Hepatocyte (in vitro differentiated cells): ENCODE results near the gene FCRL6. TPM values are rescaled to one million over a fixed set of nuclear protein-coding genes. Genes with fewer than 3 reads are reported as not detected.

Experiments used
- DNase-seq: peaks from one replicate; pipeline ENCODE4 v3.0.0-alpha.2; 2016; ENCODE audit warnings: low spot score
- H2AFZ ChIP-seq: fragments of 200-600 bp; sonication (generic); 2 replicates; pipeline ENCODE4 v1.6.0; 2016; ENCODE audit warnings: antibody characterized with exemption, mild to moderate bottlenecking
- H3K27ac ChIP-seq: fragments of 200-600 bp; sonication (generic); 2 replicates; pipeline ENCODE4 v1.5.1; 2016; ENCODE audit warnings: mild to moderate bottlenecking
- H3K27me3 ChIP-seq: fragments of 200-600 bp; sonication (generic); 2 replicates; pipeline ENCODE4 v1.6.1; 2016
- H3K36me3 ChIP-seq: fragments of 200-600 bp; sonication (generic); replicated peaks from 2 replicates; pipeline ENCODE4 v1.5.1; 2016; ENCODE audit warnings: low read depth; ENCODE audit not compliant: insufficient read depth
- H3K4me1 ChIP-seq: fragments of 200-600 bp; sonication (generic); 2 replicates; pipeline ENCODE4 v1.5.1; 2016; ENCODE audit warnings: mild to moderate bottlenecking, moderate library complexity; ENCODE audit not compliant: insufficient read depth
- H3K4me2 ChIP-seq: fragments of 200-600 bp; sonication (generic); 2 replicates; pipeline ENCODE4 v1.6.0; 2016
- H3K4me3 ChIP-seq: fragments of 200-600 bp; sonication (generic); 2 replicates; pipeline ENCODE4 v1.5.1; 2016; ENCODE audit warnings: mild to moderate bottlenecking
- H3K79me2 ChIP-seq: fragments of 200-600 bp; sonication (generic); 2 replicates; pipeline ENCODE4 v1.6.0; 2017; ENCODE audit warnings: mild to moderate bottlenecking
- H3K9me2 ChIP-seq: fragments of 200-600 bp; sonication (generic); replicated peaks from 2 replicates; pipeline ENCODE4 v1.6.0; 2017; ENCODE audit warnings: mild to moderate bottlenecking; ENCODE audit not compliant: insufficient read depth
- H3K9me3 ChIP-seq: fragments of 200-600 bp; sonication (generic); 2 replicates; pipeline ENCODE4 v1.5.1; 2016; ENCODE audit warnings: low read depth, mild to moderate bottlenecking
- H4K20me1 ChIP-seq: fragments of 200-600 bp; sonication (generic); 2 replicates; pipeline ENCODE4 v1.6.0; 2016; ENCODE audit warnings: mild to moderate bottlenecking; ENCODE audit not compliant: insufficient read depth, poor library complexity, severe bottlenecking
- EZH2 ChIP-seq: fragments of 200-600 bp; sonication (generic); IDR thresholded peaks from 2 replicates; pipeline ENCODE4 v1.6.1; 2016; ENCODE audit warnings: antibody characterized with exemption, mild to moderate bottlenecking, borderline replicate concordance
- EZH2phosphoT487 ChIP-seq: fragments of 200-600 bp; sonication (generic); IDR thresholded peaks from one replicate; pipeline ENCODE4 v1.6.1; 2018; ENCODE audit warnings: antibody characterized with exemption, mild to moderate bottlenecking, low read depth, moderate library complexity; ENCODE audit not compliant: unreplicated experiment, severe bottlenecking
- WGBS: methylation state at CpG from one replicate; pipeline ENCODE4 v1.1.6; 2016; ENCODE audit warnings: low lambda C conversion rate; ENCODE audit errors: missing lambda C conversion rate; 5-methylcytosine and 5-hydroxymethylcytosine counted together
- polyA plus RNA-seq: library from polyadenylated mRNA; unstranded; fragments of >200 nt; fragmentation: Nextera tagmentation; extraction: Ambion mirVana; gene quantifications from 2 replicates; pipeline ENCODE4 v1.2.1, GENCODE V29; 2016
- total RNA-seq: library from RNA; depleted of rRNA; stranded (reverse); fragments of >200 nt; gene quantifications from 2 replicates; pipeline ENCODE4 v1.2.3, GENCODE V29; 2014
- TF ChIP-seq, protein P1 (sequence below): fragments of 200-600 bp; sonication (generic); IDR thresholded peaks from 2 replicates; pipeline ENCODE4 v1.5.1; 2016; ENCODE audit warnings: antibody characterized with exemption, mild to moderate bottlenecking; ENCODE audit not compliant: poor library complexity

Gene FCRL6
- total and polyA plus RNA-seq, 2 experiments from 2014 or later = not detected

GRCh38 chr1:159860456-159860855, 58.3 kb downstream of the FCRL6 start:
- H3K27me3 ChIP-seq = no peaks in the 10 kb centered on the region
- no peaks in the 10 kb centered on the region for H4K20me1 ChIP-seq
- no peak overlapping the region for H2AFZ ChIP-seq
- peaks cover 12% of the 10 kb centered on the region for H3K4me1 ChIP-seq
- no peaks in the 10 kb centered on the region for H3K36me3 ChIP-seq
- H3K4me2 ChIP-seq = no peak overlapping the region
- no peaks in the 10 kb centered on the region for H3K79me2 ChIP-seq
- no peaks in the 10 kb centered on the region for H3K9me3 ChIP-seq
- H3K9me2 ChIP-seq = no peaks in the 10 kb centered on the region
- no peak for DNase-seq
- no peak for TF ChIP-seq EZH2phosphoT487
- TF ChIP-seq EZH2 = no peak
- TF ChIP-seq, protein P1, sequence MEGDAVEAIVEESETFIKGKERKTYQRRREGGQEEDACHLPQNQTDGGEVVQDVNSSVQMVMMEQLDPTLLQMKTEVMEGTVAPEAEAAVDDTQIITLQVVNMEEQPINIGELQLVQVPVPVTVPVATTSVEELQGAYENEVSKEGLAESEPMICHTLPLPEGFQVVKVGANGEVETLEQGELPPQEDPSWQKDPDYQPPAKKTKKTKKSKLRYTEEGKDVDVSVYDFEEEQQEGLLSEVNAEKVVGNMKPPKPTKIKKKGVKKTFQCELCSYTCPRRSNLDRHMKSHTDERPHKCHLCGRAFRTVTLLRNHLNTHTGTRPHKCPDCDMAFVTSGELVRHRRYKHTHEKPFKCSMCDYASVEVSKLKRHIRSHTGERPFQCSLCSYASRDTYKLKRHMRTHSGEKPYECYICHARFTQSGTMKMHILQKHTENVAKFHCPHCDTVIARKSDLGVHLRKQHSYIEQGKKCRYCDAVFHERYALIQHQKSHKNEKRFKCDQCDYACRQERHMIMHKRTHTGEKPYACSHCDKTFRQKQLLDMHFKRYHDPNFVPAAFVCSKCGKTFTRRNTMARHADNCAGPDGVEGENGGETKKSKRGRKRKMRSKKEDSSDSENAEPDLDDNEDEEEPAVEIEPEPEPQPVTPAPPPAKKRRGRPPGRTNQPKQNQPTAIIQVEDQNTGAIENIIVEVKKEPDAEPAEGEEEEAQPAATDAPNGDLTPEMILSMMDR = no peak
- H3K4me3 ChIP-seq = no peak overlapping the region
- peak overlapping the region; percentile 78 for H3K27ac ChIP-seq
- 43% methylated on average over 3 of the region's 3 CpGs for WGBS

- H3K4me3 ChIP-seq = no peak overlapping the region
- WGBS = 86% methylated on average over 7 of the region's 8 CpGs
- TF ChIP-seq EZH2 (no peak), EZH2phosphoT487 (no peak)
- TF ChIP-seq, protein P1 = no peak
Measured at GRCh38 chr1:159861218-159861617, 59.1 kb downstream of the FCRL6 start.

GRCh38 chr1:159862031-159862430, 59.9 kb downstream of the FCRL6 start:
- Histone ChIP-seq H3K36me3 (no peaks in the 10 kb centered on the region), H3K9me2 (no peaks in the 10 kb centered on the region), H2AFZ (no peak overlapping the region), H3K4me1 (peaks cover 12% of the 10 kb centered on the region), H3K79me2 (no peaks in the 10 kb centered on the region), H3K4me2 (no peak overlapping the region), H4K20me1 (no peaks in the 10 kb centered on the region), H3K4me3 (no peak overlapping the region), H3K27ac (no peak overlapping the region), H3K27me3 (no peaks in the 10 kb centered on the region), H3K9me3 (no peaks in the 10 kb centered on the region)
- DNase-seq = no peak
- TF ChIP-seq, protein P1 = no peak
- TF ChIP-seq EZH2phosphoT487 = no peak
- TF ChIP-seq EZH2 = no peak
- 82% methylated on average over 5 of the region's 5 CpGs for WGBS

More at GRCh38 chr1:159861218-159861617, 59.1 kb downstream of the FCRL6 start:
- Histone ChIP-seq H3K4me1 (peaks cover 12% of the 10 kb centered on the region), H3K9me3 (no peaks in the 10 kb centered on the region), H2AFZ (no peak overlapping the region), H3K27ac (no peak overlapping the region), H3K4me2 (no peak overlapping the region), H3K9me2 (no peaks in the 10 kb centered on the region), H3K27me3 (no peaks in the 10 kb centered on the region), H4K20me1 (no peaks in the 10 kb centered on the region), H3K36me3 (no peaks in the 10 kb centered on the region), H3K79me2 (no peaks in the 10 kb centered on the region)
- DNase-seq = no peak

DNA sequence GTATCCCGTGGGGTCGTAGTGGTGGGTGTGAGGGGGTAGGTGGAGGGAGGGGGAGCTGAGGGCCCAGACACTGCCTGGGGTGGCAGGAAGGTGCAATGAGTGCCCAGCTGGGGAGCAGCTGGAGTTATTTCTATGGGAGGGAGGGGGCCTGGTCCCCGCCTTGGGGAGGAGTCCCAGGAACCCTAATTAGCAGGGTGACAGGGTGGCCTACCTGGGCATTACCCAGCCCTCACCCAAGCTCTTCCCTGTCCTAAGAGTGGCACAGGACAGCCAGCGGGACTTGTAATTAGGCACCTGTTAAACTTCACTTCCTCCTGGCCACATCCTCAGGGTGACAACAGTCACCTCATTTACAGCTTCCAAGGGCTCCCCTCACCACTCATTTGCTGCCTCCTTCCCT, 60.4 kb downstream of the FCRL6 start, which contains the start of gene VSIG8:
VSIG8 (minus strand) TSS at position 101 of the 400 bp plus-strand sequence. CDS start 136 bp downstream, outside the sequence.
- Histone ChIP-seq H2AFZ (no peak within 1 kb of the TSS), H3K4me3 (no peak within 1 kb of the TSS), H3K27me3 (no peaks in the 10 kb centered on the region), H3K9me3 (no peaks in the 10 kb centered on the region), H3K9me2 (no peaks in the 10 kb centered on the region), H3K4me1 (peaks cover 15% of the 10 kb centered on the region), H3K4me2 (no peak within 1 kb of the TSS), H3K27ac (no peak within 1 kb of the TSS), H4K20me1 (no peaks in the 10 kb centered on the region), H3K36me3 (no peaks in the 10 kb centered on the region), H3K79me2 (no peaks in the 10 kb centered on the region)
- 87% methylated on average over 3 of the region's 4 CpGs for WGBS
- no peak for DNase-seq
- TF ChIP-seq EZH2phosphoT487 = no peak
- TF ChIP-seq EZH2 = no peak
- TF ChIP-seq, protein P1 = no peak
